GM12878 (cell line): ENCODE results near the gene MSL2. TPM values are rescaled to one million over a fixed set of nuclear protein-coding genes. Genes with fewer than 3 reads are reported as not detected.

Source experiments
- ATAC-seq: fragments of 200-7000 bp; cut with Tn5 transposase; 3 replicates; pipeline ENCODE4 v1.9.1; 2020; ENCODE audit warnings: mild to moderate bottlenecking, moderate library complexity
- BruUV-seq: library from RNA; stranded (reverse); fragments of 400-500 nt; replicated peaks from 2 replicates; lab custom pipeline; 2021; lab: Mats Ljungman, UMichigan
- CTCF ChIA-PET: fragments of 300-600 bp; sonication (Branson Sonifier 250); formaldehyde crosslinking; extraction: SDS; loops from one replicate; lab custom pipeline; 2021; ENCODE audit warnings: inconsistent platforms; lab: Yijun Ruan, JAX
- POLR2A ChIA-PET: fragments of 350-600 bp; formaldehyde crosslinking; extraction: SDS; loops from one replicate; lab custom pipeline; 2021; ENCODE audit warnings: inconsistent platforms; lab: Charles Lee
- RAD21 ChIA-PET: fragments of 300-600 bp; sonication (Branson Sonifier 250); formaldehyde crosslinking; loops from one replicate; lab custom pipeline; 2023; ENCODE audit warnings: antibody characterized with exemption; ENCODE audit not compliant: unreplicated experiment; lab: Charles Lee
- SMC1A ChIA-PET: fragments of 300-600 bp; sonication (Branson Sonifier 250); formaldehyde crosslinking; loops from one replicate; lab custom pipeline; 2023; ENCODE audit not compliant: unreplicated experiment, uncharacterized antibody; lab: Charles Lee
- DNase-seq: peaks from one replicate; pipeline ENCODE4 v3.0.0-alpha.2; 2011; ENCODE audit warnings: low read depth, low spot score
- FAIRE-seq: peaks from 3 replicates; lab custom pipeline; 2011; peaks lifted over from hg19 to GRCh38; lab: Jason Lieb, UNC
- H2AFZ ChIP-seq: 2 replicates; pipeline ENCODE4 v1.6.0; 2011; ENCODE audit warnings: low read depth, low read length, control low read depth; ENCODE audit not compliant: control insufficient read depth
- H3K27ac ChIP-seq: 2 replicates; pipeline ENCODE4 v1.5.1; 2011; ENCODE audit warnings: control low read depth; ENCODE audit not compliant: control insufficient read depth, insufficient read depth
- H3K27me3 ChIP-seq, 2 experiments: replicated peaks in 1 of 2; 2 replicates each; pipeline versions ENCODE4 v1.6.0 to v1.6.1; 2011; ENCODE audit warnings: low read length in 1 of 2; ENCODE audit not compliant: control insufficient read depth in 2 of 2, insufficient read depth in 2 of 2
- H3K36me3 ChIP-seq, 2 experiments: 2 replicates each; pipeline ENCODE4 v1.5.1; 2011; ENCODE audit warnings: low read length in 1 of 2; ENCODE audit not compliant: control insufficient read depth in 2 of 2, insufficient read depth in 2 of 2
- H3K4me1 ChIP-seq: 2 replicates; pipeline ENCODE4 v1.6.1; 2011; ENCODE audit warnings: mild to moderate bottlenecking, low read length, moderate library complexity, mixed read lengths; ENCODE audit not compliant: control insufficient read depth, insufficient read depth
- H3K4me2 ChIP-seq: 2 replicates; pipeline ENCODE4 v1.6.0; 2011; ENCODE audit warnings: control low read depth; ENCODE audit not compliant: control insufficient read depth, insufficient read depth
- H3K4me3 ChIP-seq: fragments of 200-600 bp; sonication (generic); 2 replicates; pipeline ENCODE4 v1.5.1; 2016
- H3K79me2 ChIP-seq: 2 replicates; pipeline ENCODE4 v1.6.0; 2011; ENCODE audit warnings: low read length; ENCODE audit not compliant: control insufficient read depth, insufficient read depth
- H3K9ac ChIP-seq: 2 replicates; pipeline ENCODE4 v1.8.0; 2011; ENCODE audit warnings: low read length, control low read depth, mixed read lengths; ENCODE audit not compliant: control insufficient read depth, insufficient read depth
- H3K9me3 ChIP-seq: replicated peaks from 3 replicates; pipeline ENCODE4 v1.5.1; 2011; ENCODE audit warnings: mild to moderate bottlenecking, low read length; ENCODE audit not compliant: control insufficient read depth, insufficient read depth
- H4K20me1 ChIP-seq: 2 replicates; pipeline ENCODE4 v1.6.0; 2011; ENCODE audit not compliant: control insufficient read depth, insufficient read depth
- CHD2 ChIP-seq: IDR thresholded peaks from 2 replicates; pipeline ENCODE4 v1.6.1; 2011; ENCODE audit warnings: low read depth, low read length, improper control_type of control experiment, borderline replicate concordance
- EGR1 ChIP-seq, 2 experiments: IDR thresholded peaks; 1 replicate in 1 of 2; 2 replicates in 1 of 2; pipeline ENCODE4 v1.6.1; 2011 to 2012; ENCODE audit warnings: low read depth in 2 of 2, low read length in 2 of 2, borderline replicate concordance in 1 of 2, mild to moderate bottlenecking in 1 of 2, moderate library complexity in 1 of 2
- EZH2 ChIP-seq: IDR thresholded peaks from 2 replicates; pipeline ENCODE4 v1.6.1; 2012; ENCODE audit warnings: low read depth, mild to moderate bottlenecking, control low read depth, inconsistent platforms, low read length, borderline replicate concordance; ENCODE audit not compliant: control insufficient read depth
- IRF5 ChIP-seq: fragments of 450-650 bp; IDR thresholded peaks from 2 replicates; pipeline ENCODE4 v1.6.1; 2017; ENCODE audit warnings: borderline replicate concordance
- KLF5 ChIP-seq: fragments of 450-650 bp; IDR thresholded peaks from 2 replicates; pipeline ENCODE4 v1.6.1; 2014; ENCODE audit warnings: mild to moderate bottlenecking; ENCODE audit not compliant: partially characterized antibody
- POLR2A ChIP-seq: IDR thresholded peaks from 2 replicates; pipeline ENCODE4 v1.6.1; 2011; ENCODE audit warnings: low read depth, mild to moderate bottlenecking, low read length
- RELA ChIP-seq: fragments of 450-650 bp; IDR thresholded peaks from 2 replicates; pipeline ENCODE4 v1.8.0; 2014; ENCODE audit warnings: borderline replicate concordance; ENCODE audit not compliant: partially characterized antibody
- SMC3 ChIP-seq: IDR thresholded peaks from 2 replicates; pipeline ENCODE4 v1.6.1; 2011; ENCODE audit warnings: low read length, improper control_type of control experiment, borderline replicate concordance
- TBL1XR1 ChIP-seq: IDR thresholded peaks from 2 replicates; pipeline ENCODE4 v1.6.1; 2012; ENCODE audit warnings: low read depth, low read length, improper control_type of control experiment
- YY1 ChIP-seq: IDR thresholded peaks from 2 replicates; pipeline ENCODE4 v1.6.1; 2011; ENCODE audit warnings: low read depth, mild to moderate bottlenecking, low read length
- ZNF274 ChIP-seq: IDR thresholded peaks from one replicate; pipeline ENCODE4 v1.8.0; 2011; ENCODE audit not compliant: insufficient read length, insufficient read depth
- ZSCAN29 ChIP-seq: fragments of 450-650 bp; IDR thresholded peaks from 2 replicates; pipeline ENCODE4 v1.6.1; 2017; ENCODE audit warnings: mild to moderate bottlenecking, moderate library complexity
- ZZZ3 ChIP-seq: IDR thresholded peaks from 2 replicates; pipeline ENCODE4 v1.6.1; 2011; ENCODE audit warnings: low read depth; ENCODE audit not compliant: control insufficient read depth, insufficient read length
- WGBS: methylation state at CpG from one replicate; pipeline ENCODE4 v1.1.6; 2016; ENCODE audit warnings: low lambda C conversion rate; ENCODE audit not compliant: insufficient replicate concordance, insufficient coverage; ENCODE audit errors: missing lambda C conversion rate; 5-methylcytosine and 5-hydroxymethylcytosine counted together
- in situ Hi-C: fragments of 300-500 bp; cut with MboI; formaldehyde crosslinking; loops from 9 replicates; pipeline ENCODE4 v1.14.3; 2018; ENCODE audit warnings: mixed read lengths
- intact Hi-C: fragments of 100-400 bp; cut with micrococcal nuclease; formaldehyde crosslinking; loops from one replicate; pipeline ENCODE4 v1.14.2; 2022; ENCODE audit not compliant: unreplicated experiment
- polyA plus RNA-seq, 11 experiments: library from polyadenylated mRNA; depleted of rRNA in 4 of 11; unstranded in 6 of 11; stranded (reverse) in 5 of 11; fragments of >200 nt; fragmentation: Nextera tagmentation in 4 of 11; fragmentation: Illumina TruSeq in 1 of 11; extraction: Ambion mirVana in 4 of 11; extraction: Trizol in 1 of 11; gene quantifications; 1 replicate in 1 of 11; 2 replicates in 10 of 11; pipeline versions ENCODE4 v1.2.1 to v1.2.3, GENCODE V29; 2011 to 2016; ENCODE audit warnings: inconsistent platforms in 2 of 11, missing spikeins in 2 of 11, low read depth in 1 of 11
- total RNA-seq, 4 experiments: library from RNA; depleted of rRNA in 3 of 4; stranded (reverse); fragments of >200 nt in 3 of 4; fragmentation: Illumina TruSeq in 1 of 4; extraction: Trizol in 1 of 4; gene quantifications; 2 replicates each; pipeline versions ENCODE4 v1.2.1 to v1.2.3, GENCODE V29; 2013 to 2021
- TF ChIP-seq, protein P1 (sequence below): fragments of 450-650 bp; IDR thresholded peaks from 2 replicates; pipeline ENCODE4 v1.6.1; 2017; ENCODE audit warnings: low read depth, mild to moderate bottlenecking, moderate library complexity
- TF ChIP-seq, protein P2 (sequence below): fragments of 450-650 bp; conservative IDR thresholded peaks from 2 replicates; pipeline ENCODE4 v1.6.1; 2017; ENCODE audit warnings: mild to moderate bottlenecking, moderate library complexity

MSL2 gene
- total and polyA plus RNA-seq, 10 of the 15 experiments (the other 5 are each of a cell fraction or from before 2014, with no cell fraction given), result 3.5 to 31.7 (median 10.5) TPM

GRCh38 chr3:136195258-136196063 is 674 bp downstream of the MSL2 start:
- ChIA-PET RAD21 (interaction anchor here (0.6 to 5.3 kb wide), 11 partner anchors 13 to 818 kb away, joined by 3 to 53 read pairs (median 4); partner anchors contain the start of genes NCK1, PCCB and STAG1), SMC1A (interaction anchor here (0.6 to 3.4 kb wide), 13 partner anchors 13 to 666 kb away, joined by 3 to 24 read pairs (median 3); partner anchors contain the start of genes NCK1, PCCB and STAG1), POLR2A (interaction anchor here (0.7 to 3.1 kb wide), 11 partner anchors 8 to 557 kb away, joined by 3 to 15 read pairs (median 5); partner anchors contain the start of genes PCCB and STAG1), CTCF (interaction anchor here (0.9 to 2.8 kb wide), 4 partner anchors 55 to 118 kb away, joined by 3 to 11 read pairs (median 6); partner anchors contain the start of gene PCCB)
- in situ Hi-C loops, result loop anchor here (5.0 kb wide), 1 partner anchor 52 kb away; no protein-coding TSS in a partner anchor
- TSS peak; percentile 75 for BruUV-seq
- intact Hi-C loops, result loop anchor here (1.0 to 10.0 kb wide), 5 partner anchors 55 to 819 kb away; partner anchors contain the start of genes PCCB and STAG1
- Histone ChIP-seq H4K20me1 (peaks cover 15% of the 10 kb centered on the region; the same call in 1 of the 2 replicates), H3K4me1 (peaks cover 9% of the 10 kb centered on the region), H3K36me3 (no peaks in the 10 kb centered on the region), H3K4me2 (peak overlapping the region; percentile 75), H2AFZ (peak overlapping the region; percentile 85), H3K4me3 (peak overlapping the region; percentile 83), H3K9me3 (peaks cover 2% of the 10 kb centered on the region; the same call in 2 of the 3 replicates), H3K9ac (peak overlapping the region; percentile 99), H3K27ac (peak overlapping the region; percentile 99), H3K27me3 (no peaks in the 10 kb centered on the region), H3K79me2 (peaks cover 63% of the 10 kb centered on the region)
- DNase-seq, result no peak
- WGBS, result under 1% methylated on average over 62 of the region's 103 CpGs
- FAIRE-seq, result no peak
- ATAC-seq, result peak; percentile 65
- TF ChIP-seq, protein P1, sequence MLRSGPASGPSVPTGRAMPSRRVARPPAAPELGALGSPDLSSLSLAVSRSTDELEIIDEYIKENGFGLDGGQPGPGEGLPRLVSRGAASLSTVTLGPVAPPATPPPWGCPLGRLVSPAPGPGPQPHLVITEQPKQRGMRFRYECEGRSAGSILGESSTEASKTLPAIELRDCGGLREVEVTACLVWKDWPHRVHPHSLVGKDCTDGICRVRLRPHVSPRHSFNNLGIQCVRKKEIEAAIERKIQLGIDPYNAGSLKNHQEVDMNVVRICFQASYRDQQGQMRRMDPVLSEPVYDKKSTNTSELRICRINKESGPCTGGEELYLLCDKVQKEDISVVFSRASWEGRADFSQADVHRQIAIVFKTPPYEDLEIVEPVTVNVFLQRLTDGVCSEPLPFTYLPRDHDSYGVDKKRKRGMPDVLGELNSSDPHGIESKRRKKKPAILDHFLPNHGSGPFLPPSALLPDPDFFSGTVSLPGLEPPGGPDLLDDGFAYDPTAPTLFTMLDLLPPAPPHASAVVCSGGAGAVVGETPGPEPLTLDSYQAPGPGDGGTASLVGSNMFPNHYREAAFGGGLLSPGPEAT, result no peak
- TF ChIP-seq EZH2, result no peak
- TF ChIP-seq IRF5, result no peak
- no peak for TF ChIP-seq TBL1XR1
- no peak for TF ChIP-seq SMC3
- TF ChIP-seq EGR1 (IDR thresholded peaks at IDR 0.05; ENCODE audit: borderline replicate concordance in 1 of 2, low read depth in 2 of 2, low read length in 2 of 2), result peak in 1 of 2 experiments; percentile 68; a peak in 1 of 3 replicates
- TF ChIP-seq ZNF274, result no peak
- peak; percentile 81 for TF ChIP-seq ZSCAN29
- peak; percentile 21 for TF ChIP-seq KLF5
- peak; percentile 91 for TF ChIP-seq YY1
- TF ChIP-seq POLR2A, result no peak
- TF ChIP-seq ZZZ3, result no peak
- TF ChIP-seq, protein P2, sequence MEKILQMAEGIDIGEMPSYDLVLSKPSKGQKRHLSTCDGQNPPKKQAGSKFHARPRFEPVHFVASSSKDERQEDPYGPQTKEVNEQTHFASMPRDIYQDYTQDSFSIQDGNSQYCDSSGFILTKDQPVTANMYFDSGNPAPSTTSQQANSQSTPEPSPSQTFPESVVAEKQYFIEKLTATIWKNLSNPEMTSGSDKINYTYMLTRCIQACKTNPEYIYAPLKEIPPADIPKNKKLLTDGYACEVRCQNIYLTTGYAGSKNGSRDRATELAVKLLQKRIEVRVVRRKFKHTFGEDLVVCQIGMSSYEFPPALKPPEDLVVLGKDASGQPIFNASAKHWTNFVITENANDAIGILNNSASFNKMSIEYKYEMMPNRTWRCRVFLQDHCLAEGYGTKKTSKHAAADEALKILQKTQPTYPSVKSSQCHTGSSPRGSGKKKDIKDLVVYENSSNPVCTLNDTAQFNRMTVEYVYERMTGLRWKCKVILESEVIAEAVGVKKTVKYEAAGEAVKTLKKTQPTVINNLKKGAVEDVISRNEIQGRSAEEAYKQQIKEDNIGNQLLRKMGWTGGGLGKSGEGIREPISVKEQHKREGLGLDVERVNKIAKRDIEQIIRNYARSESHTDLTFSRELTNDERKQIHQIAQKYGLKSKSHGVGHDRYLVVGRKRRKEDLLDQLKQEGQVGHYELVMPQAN, result peak; percentile 80; the same call in 1 of the 2 replicates
- no peak for TF ChIP-seq CHD2
- no peak for TF ChIP-seq RELA
